H9 (cell line): ENCODE results near the gene SH2B2. TPM values are rescaled to one million over a fixed set of nuclear protein-coding genes. Genes with fewer than 3 reads are reported as not detected.

Source experiments
- DNase-seq: peaks from one replicate; pipeline ENCODE4 v3.0.0-alpha.2; 2017
- H2AFZ ChIP-seq: one replicate; pipeline ENCODE4 v1.6.1; 2013; ENCODE audit warnings: mild to moderate bottlenecking, low read length, control low read depth, moderate library complexity
- H2AK5ac ChIP-seq: 2 replicates; pipeline ENCODE4 v1.6.1; 2013; ENCODE audit warnings: low read length, control low read depth, mixed read lengths; ENCODE audit not compliant: insufficient read length
- H2BK120ac ChIP-seq: one replicate; pipeline ENCODE4 v1.6.1; 2013; ENCODE audit warnings: low read depth, mild to moderate bottlenecking, low read length, control low read depth, inconsistent platforms; ENCODE audit not compliant: poor library complexity, severe bottlenecking
- H2BK12ac ChIP-seq: 2 replicates; pipeline ENCODE4 v1.6.1; 2013; ENCODE audit warnings: low read length, control low read depth, mixed read lengths, low read depth; ENCODE audit not compliant: insufficient read length
- H2BK15ac ChIP-seq: 2 replicates; pipeline ENCODE4 v1.6.1; 2013; ENCODE audit warnings: low read depth, low read length, control low read depth
- H2BK20ac ChIP-seq: one replicate; pipeline ENCODE4 v1.6.1; 2013; ENCODE audit warnings: low read depth, mild to moderate bottlenecking, low read length, control low read depth, inconsistent platforms; ENCODE audit not compliant: poor library complexity, severe bottlenecking
- H2BK5ac ChIP-seq: 2 replicates; pipeline ENCODE4 v1.6.1; 2013; ENCODE audit warnings: low read length, control low read depth, mixed read lengths; ENCODE audit not compliant: insufficient read length
- H3K14ac ChIP-seq: 2 replicates; pipeline ENCODE4 v1.6.1; 2013; ENCODE audit warnings: low read length, control low read depth; ENCODE audit not compliant: insufficient read depth
- H3K18ac ChIP-seq: 2 replicates; pipeline ENCODE4 v1.6.1; 2013; ENCODE audit warnings: low read depth, mild to moderate bottlenecking, mixed read lengths, low read length, control low read depth; ENCODE audit not compliant: insufficient read length
- H3K23ac ChIP-seq: 2 replicates; pipeline ENCODE4 v1.6.1; 2013; ENCODE audit warnings: low read length, control low read depth, mixed read lengths, low read depth; ENCODE audit not compliant: insufficient read length
- H3K23me2 ChIP-seq: 2 replicates; pipeline ENCODE4 v1.6.1; 2013; ENCODE audit warnings: low read depth, mild to moderate bottlenecking, mixed read lengths, low read length, control low read depth; ENCODE audit not compliant: insufficient read length, poor library complexity, severe bottlenecking
- H3K27ac ChIP-seq: 2 replicates; pipeline ENCODE4 v1.5.1; 2013; ENCODE audit warnings: low read length, control low read depth, mixed read lengths, low read depth; ENCODE audit not compliant: insufficient read length
- H3K27me3 ChIP-seq: 2 replicates; pipeline ENCODE4 v1.6.1; 2013; ENCODE audit warnings: low read length, control low read depth, inconsistent platforms; ENCODE audit not compliant: insufficient read depth
- H3K4ac ChIP-seq: 2 replicates; pipeline ENCODE4 v1.6.1; 2013; ENCODE audit warnings: low read depth, mild to moderate bottlenecking, control low read depth, inconsistent platforms, low read length, moderate library complexity
- H3K4me1 ChIP-seq: 2 replicates; pipeline ENCODE4 v1.6.1; 2013; ENCODE audit warnings: low read length, control low read depth, inconsistent platforms; ENCODE audit not compliant: insufficient read depth
- H3K4me2 ChIP-seq: 2 replicates; pipeline ENCODE4 v1.6.1; 2013; ENCODE audit warnings: low read length, control low read depth, mixed read lengths; ENCODE audit not compliant: insufficient read length, insufficient read depth
- H3K56ac ChIP-seq: 2 replicates; pipeline ENCODE4 v1.6.1; 2013; ENCODE audit warnings: low read depth, mild to moderate bottlenecking, mixed read lengths, low read length, control low read depth; ENCODE audit not compliant: insufficient read length
- H3K79me1 ChIP-seq: 2 replicates; pipeline ENCODE4 v1.6.1; 2013; ENCODE audit warnings: low read depth, mild to moderate bottlenecking, moderate library complexity, low read length, control low read depth, inconsistent platforms; ENCODE audit not compliant: insufficient read depth, poor library complexity, severe bottlenecking
- H3K79me2 ChIP-seq: 2 replicates; pipeline ENCODE4 v1.6.1; 2013; ENCODE audit warnings: low read length, control low read depth, inconsistent platforms; ENCODE audit not compliant: insufficient read depth
- H3K9ac ChIP-seq: 2 replicates; pipeline ENCODE4 v1.6.1; 2013; ENCODE audit warnings: low read length, control low read depth, mixed read lengths; ENCODE audit not compliant: insufficient read length; ENCODE audit errors: extremely low read depth
- H3K9me3 ChIP-seq: one replicate; pipeline ENCODE4 v1.6.1; 2013; ENCODE audit warnings: low read depth, low read length, inconsistent platforms; ENCODE audit not compliant: control insufficient read depth
- H3T11ph ChIP-seq: one replicate; pipeline ENCODE4 v1.6.1; 2013; ENCODE audit warnings: mild to moderate bottlenecking, low read length, control low read depth, inconsistent platforms
- H4K20me1 ChIP-seq: one replicate; pipeline ENCODE4 v1.6.1; 2013; ENCODE audit not compliant: control insufficient read depth, insufficient read length, insufficient read depth
- H4K5ac ChIP-seq: 2 replicates; pipeline ENCODE4 v1.6.1; 2013; ENCODE audit warnings: low read depth, mild to moderate bottlenecking, mixed read lengths, low read length, control low read depth; ENCODE audit not compliant: insufficient read length
- H4K8ac ChIP-seq: replicated peaks from 2 replicates; pipeline ENCODE4 v1.6.1; 2013; ENCODE audit warnings: low read length, control low read depth, mixed read lengths, low read depth; ENCODE audit not compliant: insufficient read length
- H4K91ac ChIP-seq: 2 replicates; pipeline ENCODE4 v1.6.1; 2013; ENCODE audit warnings: low read depth, mild to moderate bottlenecking, moderate library complexity, mixed read lengths, low read length, control low read depth; ENCODE audit not compliant: insufficient read length
- H3K27ac Mint-ChIP-seq, 3 experiments: 2 replicates in 2 of 3; 3 replicates in 1 of 3; pipeline ENCODE4 v1.8.0; 2020 to 2021; ENCODE audit warnings: mixed read lengths in 3 of 3, mild to moderate bottlenecking in 1 of 3, moderate library complexity in 1 of 3
- H3K27me3 Mint-ChIP-seq: 2 replicates; pipeline ENCODE4 v1.8.0; 2021; ENCODE audit warnings: low read depth, mild to moderate bottlenecking, moderate library complexity, mixed read lengths
- H3K36me3 Mint-ChIP-seq, 3 experiments: 2 replicates in 2 of 3; 3 replicates in 1 of 3; pipeline ENCODE4 v1.8.0; 2020 to 2021; ENCODE audit warnings: low read depth in 3 of 3, mixed read lengths in 3 of 3; ENCODE audit not compliant: insufficient read depth in 1 of 3
- H3K4me1 Mint-ChIP-seq, 2 experiments: 2 replicates each; pipeline ENCODE4 v1.8.0; 2020; ENCODE audit warnings: mixed read lengths in 2 of 2
- H3K4me3 Mint-ChIP-seq, 2 experiments: 2 replicates in 1 of 2; 3 replicates in 1 of 2; pipeline ENCODE4 v1.8.0; 2020 to 2021; ENCODE audit warnings: mild to moderate bottlenecking in 2 of 2, mixed read lengths in 2 of 2, moderate library complexity in 1 of 2
- H3K9me3 Mint-ChIP-seq, 2 experiments: 2 replicates in 1 of 2; 3 replicates in 1 of 2; pipeline ENCODE4 v1.8.0; 2020; ENCODE audit warnings: mild to moderate bottlenecking in 2 of 2, mixed read lengths in 2 of 2, moderate library complexity in 1 of 2
- CTCF ChIP-seq: fragments of 200-600 bp; sonication (generic); conservative IDR thresholded peaks from 3 replicates; pipeline ENCODE4 v1.8.0; 2021; ENCODE audit warnings: antibody characterized with exemption, mild to moderate bottlenecking
- WGBS: extraction: QIAGEN DNeasy Blood & Tissue Kit; methylation state at CpG from one replicate; pipeline ENCODE4 v1.1.7; 2013; ENCODE audit warnings: missing lambda C conversion rate, low lambda C conversion rate, mixed read lengths; ENCODE audit not compliant: insufficient read length; ENCODE audit errors: extremely low coverage; 5-methylcytosine and 5-hydroxymethylcytosine counted together
- total RNA-seq: library from RNA; stranded (reverse); gene quantifications from 2 replicates; pipeline ENCODE4 v1.2.1, GENCODE V29; 2021

SH2B2 gene
- total RNA-seq, 1 experiment from 2014 or later: 10.4 TPM

DNA sequence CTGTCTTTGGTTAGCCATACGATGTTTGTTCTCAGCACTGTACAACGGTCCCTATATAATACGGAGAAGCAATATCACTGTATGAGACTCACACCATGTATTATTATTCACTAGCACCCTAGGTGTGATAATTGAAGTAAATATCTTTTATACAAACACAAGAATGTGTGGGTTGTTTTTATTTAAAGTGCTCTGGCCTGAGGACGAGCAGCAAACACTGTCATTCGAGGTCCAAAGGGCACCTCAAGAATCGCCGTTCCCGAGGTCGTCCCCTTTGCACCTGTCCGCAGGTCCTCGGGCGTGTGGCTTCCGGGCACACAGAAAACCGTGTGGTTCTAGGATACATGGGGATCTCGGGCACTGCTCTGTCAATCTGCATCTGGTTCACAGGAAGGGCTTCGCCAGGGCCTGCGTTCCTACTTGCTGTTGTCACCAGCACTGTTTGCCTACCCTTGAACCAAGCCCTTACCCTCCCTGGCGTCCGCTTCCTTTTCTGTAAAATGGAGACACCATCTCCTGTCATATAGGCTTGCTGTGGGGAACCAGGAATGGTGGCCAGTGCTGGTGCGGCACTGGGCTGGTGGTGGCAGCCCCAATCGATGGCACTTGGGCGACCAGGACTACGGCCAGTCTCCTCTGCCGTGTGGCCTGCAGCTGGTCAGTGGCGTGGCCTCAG is 28.5 kb upstream of the SH2B2 start:
- Histone ChIP-seq H3K23ac (no peak overlapping the region), H4K8ac (no peak overlapping the region), H3T11ph (no peak overlapping the region), H2AFZ (no peak overlapping the region), H3K4ac (no peak overlapping the region), H2BK120ac (no peak overlapping the region), H4K5ac (no peak overlapping the region), H3K14ac (no peak overlapping the region), H3K4me2 (no peak overlapping the region), H3K9me3 (no peaks in the 10 kb centered on the region), H2BK20ac (no peak overlapping the region), H3K56ac (no peak overlapping the region), H4K20me1 (no peaks in the 10 kb centered on the region), H3K4me1 (no peaks in the 10 kb centered on the region), H2AK5ac (no peak overlapping the region), H2BK15ac (no peak overlapping the region), H3K79me2 (no peaks in the 10 kb centered on the region), H3K27me3 (no peaks in the 10 kb centered on the region), H3K23me2 (no peaks in the 10 kb centered on the region), H2BK12ac (no peak overlapping the region), H3K9ac (no peak overlapping the region), H2BK5ac (no peak overlapping the region), H3K79me1 (no peaks in the 10 kb centered on the region), H4K91ac (no peak overlapping the region), H3K18ac (no peak overlapping the region), H3K27ac (no peak overlapping the region)
- no peak for DNase-seq
- H3K4me3 Mint-ChIP-seq: no peak overlapping the region
- no peaks in the 10 kb centered on the region for H3K9me3 Mint-ChIP-seq
- peak overlapping the region; percentile 65 to 82 (median 74); a peak in 4 of 7 replicates for H3K27ac Mint-ChIP-seq
- H3K27me3 Mint-ChIP-seq: no peaks in the 10 kb centered on the region
- WGBS: no CpG with 5 or more reads among the region's 25 CpGs
- no peak for TF ChIP-seq CTCF
- no peaks in the 10 kb centered on the region for H3K36me3 Mint-ChIP-seq
- peaks cover 0 to 4% of the 10 kb centered on the region in 2 experiments; a peak in 1 of 4 replicates for H3K4me1 Mint-ChIP-seq
